ENCODE measurements around the gene STIMATE. TPM values are rescaled to one million over a fixed set of nuclear protein-coding genes. Genes with fewer than 3 reads are reported as not detected.

Gene STIMATE
- total and polyA plus RNA-seq, 2 experiments from 2014 or later, result 11.2 to 23.6 TPM

- Histone ChIP-seq H2AFZ (no peak overlapping the region), H3K4me2 (no peak overlapping the region), H3K27me3 (ENCODE audit: insufficient read depth) (no peaks in the 10 kb centered on the region), H3K36me3 (ENCODE audit: insufficient read depth) (no peaks in the 10 kb centered on the region; the same call in 1 of the 2 replicates), H4K20me1 (replicated peaks; ENCODE audit: insufficient read depth) (no peaks in the 10 kb centered on the region), H3K27ac (ENCODE audit: low read depth) (no peak overlapping the region), H3F3A (replicated peaks; ENCODE audit: low read depth) (no peaks in the 10 kb centered on the region), H3K4me1 (ENCODE audit: insufficient read depth) (no peaks in the 10 kb centered on the region), H3K79me2 (replicated peaks; ENCODE audit: insufficient read depth) (no peaks in the 10 kb centered on the region), H3K4me3 (no peak overlapping the region), H3K9me2 (ENCODE audit: insufficient read depth) (no peaks in the 10 kb centered on the region)
- H3K4me3 Mint-ChIP-seq, result no peak overlapping the region
- peaks cover 6% of the 10 kb centered on the region; the same call in 2 of the 3 replicates for H3K4me1 Mint-ChIP-seq
- H3K27ac Mint-ChIP-seq, result no peak overlapping the region
- H3K9me3 Mint-ChIP-seq, result no peaks in the 10 kb centered on the region
- H3K36me3 Mint-ChIP-seq (ENCODE audit: low read depth), result no peaks in the 10 kb centered on the region; the same call in 2 of the 3 replicates
- no peak for ATAC-seq
- TF ChIP-seq NANOG (IDR thresholded peaks at IDR 0.05; ENCODE audit: borderline replicate concordance) (no peak), POLR2AphosphoS5 (IDR thresholded peaks at IDR 0.05; ENCODE audit: low read depth) (no peak), EZH2phosphoT487 (IDR thresholded peaks at IDR 0.05; ENCODE audit: unreplicated experiment) (no peak), EZH2 (IDR thresholded peaks at IDR 0.05; ENCODE audit: low read depth, unreplicated experiment) (no peak), JUNB (IDR thresholded peaks at IDR 0.05; ENCODE audit: unreplicated experiment) (no peak), REST (IDR thresholded peaks at IDR 0.05; ENCODE audit: unreplicated experiment) (no peak), ETS1 (IDR thresholded peaks at IDR 0.05) (no peak), STAT1 (IDR thresholded peaks at IDR 0.05; ENCODE audit: unreplicated experiment) (no peak), ZNF114 (CRISPR knock-in tag; IDR thresholded peaks at IDR 0.05) (no peak), CTCF (conservative IDR thresholded peaks at IDR 0.05; ENCODE audit: low read depth in 2 of 2) (no peak), ZNF462 (CRISPR knock-in tag; IDR thresholded peaks at IDR 0.05) (no peak), ZNF331 (CRISPR knock-in tag; IDR thresholded peaks at IDR 0.05; ENCODE audit: low read depth) (no peak), CREB1 (CRISPR knock-in tag; IDR thresholded peaks at IDR 0.05; ENCODE audit: low read depth) (no peak)
- no peak for DNase-seq (ENCODE audit: low spot score)
- no peaks in the 10 kb centered on the region for H3K27me3 Mint-ChIP-seq (ENCODE audit: insufficient read depth, low read depth, poor library complexity)
These were observed 34.0 kb upstream of the STIMATE start for GRCh38 chr3:52931328-52931727.

Measured in GM23338 (cell line).